H1 (cell line): ENCODE results near the gene ZNRF2. TPM values are rescaled to one million over a fixed set of nuclear protein-coding genes. Genes with fewer than 3 reads are reported as not detected.

Experiments
- polyA plus RNA-seq, 7 experiments: library from polyadenylated mRNA; depleted of rRNA in 3 of 7; stranded (reverse) in 5 of 7; unstranded in 2 of 7; fragments of >200 nt in 5 of 7; fragments of 200-250 nt in 2 of 7; gene quantifications; 1 replicate in 5 of 7; 2 replicates in 1 of 7; 4 replicates in 1 of 7; pipeline versions ENCODE4 v1.2.1 to v1.2.3, GENCODE V29; 2011 to 2013; ENCODE audit warnings: missing spikeins in 2 of 7, mixed read lengths in 2 of 7
- total RNA-seq: library from RNA; stranded (reverse); fragmentation: NEBNext Ultra II Directional; extraction: Animal tissue kit (Norgen Biotek cat#: 25700); gene quantifications from 2 replicates; pipeline ENCODE4 v1.2.1, GENCODE V29; 2021
- TF ChIP-seq, protein P1 (sequence below): IDR thresholded peaks from 2 replicates; pipeline ENCODE4 v1.6.1; 2012; ENCODE audit warnings: inconsistent platforms

Gene ZNRF2
- total and polyA plus RNA-seq, 2 of the 8 experiments (the other 6 are each of a cell fraction or from before 2014, with no cell fraction given) = 2.9 to 16.2 TPM

DNA sequence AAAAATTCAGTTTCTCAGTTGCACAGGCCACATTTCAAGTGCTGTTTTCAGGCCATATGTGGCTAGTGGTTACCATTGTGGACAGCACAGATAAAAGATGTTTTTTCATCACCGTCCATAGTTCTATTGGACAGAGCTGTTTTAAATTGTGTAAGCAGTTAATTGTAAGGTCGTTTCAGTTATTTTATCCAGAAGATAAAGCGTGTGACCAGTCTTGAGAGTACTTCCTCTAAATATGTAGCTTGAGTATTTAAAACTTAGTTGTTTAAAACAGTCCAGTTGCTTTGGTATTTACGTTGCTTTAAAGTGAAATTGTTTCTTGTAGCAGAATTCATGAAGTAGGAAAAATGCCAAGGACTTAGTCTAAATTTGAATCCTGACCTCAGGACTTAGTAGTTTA, 66.9 kb downstream of the ZNRF2 start (continued):
- TF ChIP-seq, protein P1, sequence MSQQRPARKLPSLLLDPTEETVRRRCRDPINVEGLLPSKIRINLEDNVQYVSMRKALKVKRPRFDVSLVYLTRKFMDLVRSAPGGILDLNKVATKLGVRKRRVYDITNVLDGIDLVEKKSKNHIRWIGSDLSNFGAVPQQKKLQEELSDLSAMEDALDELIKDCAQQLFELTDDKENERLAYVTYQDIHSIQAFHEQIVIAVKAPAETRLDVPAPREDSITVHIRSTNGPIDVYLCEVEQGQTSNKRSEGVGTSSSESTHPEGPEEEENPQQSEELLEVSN = no peak
